WTC11 (cell line): ENCODE data around the gene MAMLD1.

ENCODE experiments used
- CREB1 ChIP-seq: sonication (generic); formaldehyde crosslinking; IDR thresholded peaks from 2 replicates; pipeline ENCODE4 v1.8.0; 2023; ENCODE audit warnings: mild to moderate bottlenecking, missing genetic modification reagents
- KAT7 ChIP-seq: sonication (generic); formaldehyde crosslinking; IDR thresholded peaks from 2 replicates; pipeline ENCODE4 v1.8.1; 2023; ENCODE audit warnings: missing genetic modification reagents, mild to moderate bottlenecking, borderline replicate concordance
- NFYB ChIP-seq: sonication (generic); formaldehyde crosslinking; conservative IDR thresholded peaks from 2 replicates; pipeline ENCODE4 v1.8.0; 2022; ENCODE audit warnings: low read depth, missing genetic modification reagents
- TEAD1 ChIP-seq: sonication (generic); formaldehyde crosslinking; IDR thresholded peaks from 2 replicates; pipeline ENCODE4 v1.8.0; 2022; ENCODE audit warnings: mild to moderate bottlenecking, missing genetic modification reagents
- TF ChIP-seq, protein P1 (sequence below): fragments of 200-600 bp; IDR thresholded peaks from 2 replicates; pipeline ENCODE4 v1.8.0; 2022; ENCODE audit warnings: antibody characterized with exemption

DNA sequence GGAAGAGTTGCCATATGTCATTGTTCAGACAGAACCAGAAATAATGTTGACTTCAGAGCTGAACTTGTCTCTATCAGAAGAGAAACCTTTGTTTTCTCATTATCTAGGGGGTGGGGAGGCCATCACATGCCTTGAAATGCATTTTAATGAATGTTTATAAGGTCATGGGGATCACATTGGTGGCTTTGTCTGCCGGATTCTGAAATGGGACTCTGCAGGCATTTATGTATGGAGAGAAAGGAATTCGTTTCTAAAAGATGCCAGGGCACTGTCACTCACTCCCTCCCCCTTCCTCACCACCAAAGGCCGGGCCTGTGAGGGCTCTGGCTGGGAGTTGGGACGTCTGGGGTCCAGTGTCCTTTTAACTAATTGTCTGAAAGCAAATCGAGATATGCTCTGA lies 102.2 kb downstream of the MAMLD1 start:
- TF ChIP-seq KAT7 (CRISPR knock-in tag) (no peak), NFYB (CRISPR knock-in tag) (no peak), TEAD1 (CRISPR knock-in tag) (no peak), CREB1 (CRISPR knock-in tag) (no peak)
- TF ChIP-seq, protein P1, sequence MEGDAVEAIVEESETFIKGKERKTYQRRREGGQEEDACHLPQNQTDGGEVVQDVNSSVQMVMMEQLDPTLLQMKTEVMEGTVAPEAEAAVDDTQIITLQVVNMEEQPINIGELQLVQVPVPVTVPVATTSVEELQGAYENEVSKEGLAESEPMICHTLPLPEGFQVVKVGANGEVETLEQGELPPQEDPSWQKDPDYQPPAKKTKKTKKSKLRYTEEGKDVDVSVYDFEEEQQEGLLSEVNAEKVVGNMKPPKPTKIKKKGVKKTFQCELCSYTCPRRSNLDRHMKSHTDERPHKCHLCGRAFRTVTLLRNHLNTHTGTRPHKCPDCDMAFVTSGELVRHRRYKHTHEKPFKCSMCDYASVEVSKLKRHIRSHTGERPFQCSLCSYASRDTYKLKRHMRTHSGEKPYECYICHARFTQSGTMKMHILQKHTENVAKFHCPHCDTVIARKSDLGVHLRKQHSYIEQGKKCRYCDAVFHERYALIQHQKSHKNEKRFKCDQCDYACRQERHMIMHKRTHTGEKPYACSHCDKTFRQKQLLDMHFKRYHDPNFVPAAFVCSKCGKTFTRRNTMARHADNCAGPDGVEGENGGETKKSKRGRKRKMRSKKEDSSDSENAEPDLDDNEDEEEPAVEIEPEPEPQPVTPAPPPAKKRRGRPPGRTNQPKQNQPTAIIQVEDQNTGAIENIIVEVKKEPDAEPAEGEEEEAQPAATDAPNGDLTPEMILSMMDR, result no peak
